Non-pigmented ciliary epithelial cell (primary cell): ENCODE measurements around the gene FAM184B.

ENCODE experiments used
- DNase-seq: peaks from one replicate; pipeline ENCODE4 v3.0.0-alpha.2; 2010; ENCODE audit warnings: low read depth

The FAM184B gene

GRCh38 chr4:17635056-17635455, 146.4 kb downstream of the FAM184B start:
- no peak for DNase-seq

GRCh38 chr4:17633600-17633999, 147.8 kb downstream of the FAM184B start:
- DNase-seq: no peak

- no peak for DNase-seq
Measured at GRCh38 chr4:17630228-17630627, 151.2 kb downstream of the FAM184B start.

DNA sequence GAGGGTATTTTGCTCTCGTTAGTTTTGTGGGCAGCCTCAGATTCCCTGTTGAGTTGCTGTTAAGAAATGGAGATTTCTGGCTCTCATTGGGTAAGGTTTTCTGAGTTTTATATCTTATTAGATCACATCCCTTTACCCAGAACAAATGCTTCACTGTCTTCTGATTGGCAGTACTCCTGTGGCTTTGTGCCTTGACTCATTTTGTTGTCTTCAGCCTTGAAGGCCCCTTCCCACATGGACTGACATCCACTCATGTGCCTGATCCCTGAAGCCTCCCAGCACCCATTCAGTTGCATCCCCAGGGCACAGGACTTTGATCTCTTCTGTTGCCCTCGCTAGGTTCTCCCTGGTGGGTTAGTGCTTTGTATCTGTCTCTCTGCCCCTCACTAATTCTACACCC, 156.6 kb downstream of the FAM184B start:
- no peak for DNase-seq

DNA sequence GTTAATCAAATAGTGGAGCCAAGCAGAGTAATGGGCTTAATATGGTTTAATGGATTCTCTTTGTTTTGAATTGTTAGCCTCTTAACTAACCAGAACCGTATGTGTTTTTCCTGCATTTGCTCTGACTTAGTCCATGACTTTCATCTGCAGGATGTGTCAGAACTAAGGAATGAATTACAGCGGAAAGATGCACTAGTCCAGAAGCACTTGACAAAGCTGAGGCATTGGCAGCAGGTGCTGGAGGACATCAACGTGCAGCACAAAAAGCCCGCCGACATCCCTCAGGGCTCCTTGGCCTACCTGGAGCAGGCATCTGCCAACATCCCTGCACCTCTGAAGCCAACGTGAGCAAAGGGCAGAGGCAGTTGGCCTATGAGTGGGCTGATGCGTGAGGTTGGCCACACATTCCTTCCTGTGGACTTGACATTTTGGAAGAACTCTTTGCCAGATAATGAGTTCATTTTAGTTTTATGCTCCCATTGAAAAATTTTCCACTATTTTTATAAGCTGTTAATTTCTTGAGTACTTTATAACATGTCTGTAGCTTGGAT, 157.9 kb downstream of the FAM184B start:
- no peak for DNase-seq

DNA sequence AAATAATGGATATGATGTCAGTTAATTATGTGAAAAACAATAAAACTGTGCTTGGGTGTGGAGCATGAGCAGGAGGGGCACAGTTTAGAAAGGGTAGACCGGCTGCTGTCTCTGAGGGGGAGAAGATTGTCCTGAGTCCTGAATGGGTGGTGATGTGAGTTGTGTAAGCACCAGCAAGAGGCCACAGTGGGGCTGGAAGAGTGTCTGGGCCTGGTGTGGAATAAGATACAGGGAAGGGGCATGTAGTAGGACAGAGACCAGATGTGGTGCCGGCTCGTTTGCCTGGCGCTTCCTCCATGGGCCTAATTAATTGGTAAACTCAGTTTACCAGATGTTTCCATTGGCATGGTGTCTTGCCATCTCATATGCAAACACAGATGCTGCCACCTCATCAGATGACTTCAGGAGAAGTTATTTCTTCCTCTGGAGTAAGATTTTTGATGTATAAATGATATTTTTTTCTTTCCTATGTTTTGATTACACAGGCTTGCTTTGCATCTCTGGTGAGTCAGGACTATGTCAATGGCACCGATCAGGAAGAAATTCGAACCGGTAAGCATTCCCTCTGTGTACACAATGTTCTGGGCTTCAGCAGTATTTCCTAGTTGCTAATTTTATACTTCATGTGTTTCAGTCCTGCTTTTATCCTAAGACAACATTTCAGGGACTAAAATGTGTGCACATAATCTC, 161.9 kb downstream of the FAM184B start:
- no peak for DNase-seq

DNA sequence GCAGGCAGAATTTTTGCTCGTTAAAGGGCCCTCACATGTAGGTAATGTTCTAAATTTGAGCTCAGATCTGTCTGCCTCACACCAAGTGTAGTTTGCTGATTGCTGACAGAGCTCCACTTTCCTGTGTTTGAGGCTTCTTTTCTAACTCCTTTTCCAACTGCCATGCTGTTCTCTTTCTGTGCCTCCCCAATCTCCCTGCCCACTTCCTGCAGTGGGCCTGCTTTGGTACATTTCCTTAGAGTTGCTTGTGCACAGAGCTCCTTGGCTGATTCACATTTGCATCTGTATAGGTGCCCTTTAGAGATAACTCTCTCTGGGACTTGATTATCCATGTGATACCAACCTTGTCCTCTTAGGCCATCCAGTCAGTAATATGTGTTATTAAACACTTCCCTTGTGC, 162.5 kb downstream of the FAM184B start:
- no peak for DNase-seq

GRCh38 chr4:17616283-17616682, 165.1 kb downstream of the FAM184B start:
- DNase-seq: no peak

DNA sequence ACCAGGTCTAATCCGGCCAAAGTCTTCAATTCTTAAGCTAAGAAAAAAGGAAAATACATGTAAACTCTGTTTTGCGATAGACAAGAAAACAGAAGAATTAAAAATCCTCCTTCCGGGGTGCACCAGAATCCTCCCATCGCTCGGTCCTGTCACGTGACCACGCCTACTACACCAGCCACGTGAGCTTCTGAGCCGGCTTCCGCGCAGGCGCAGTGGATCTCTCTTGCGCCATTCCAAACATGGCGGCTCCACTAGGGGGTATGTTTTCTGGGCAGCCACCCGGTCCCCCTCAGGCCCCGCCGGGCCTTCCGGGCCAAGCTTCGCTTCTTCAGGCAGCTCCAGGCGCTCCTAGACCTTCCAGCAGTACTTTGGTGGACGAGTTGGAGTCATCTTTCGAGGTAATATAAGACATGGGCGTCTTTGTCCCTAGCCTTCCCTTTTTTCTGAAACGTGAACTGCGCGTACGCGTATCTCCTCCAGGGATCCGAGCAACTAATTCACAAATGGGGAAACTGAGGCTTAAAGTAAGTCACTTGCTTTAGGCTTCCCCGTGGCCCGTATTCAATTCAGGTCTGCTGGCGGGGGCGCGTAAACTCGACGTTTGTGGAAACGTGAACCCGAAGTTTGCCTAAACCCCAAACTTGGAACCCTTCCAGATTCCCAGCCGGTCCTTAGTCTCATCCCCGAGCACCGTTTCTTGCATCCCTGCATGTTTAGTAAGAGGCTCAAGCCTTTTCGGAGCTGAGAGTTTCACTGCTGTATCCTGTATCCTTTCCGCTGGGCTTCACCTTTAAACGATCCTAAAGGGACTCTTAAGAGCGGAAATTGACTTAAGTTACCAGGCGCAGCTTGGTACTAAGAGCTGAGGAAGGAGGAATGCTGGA, 166.8 kb downstream of the FAM184B start, which contains the start of gene MED28:
Gene MED28, plus strand, starts transcription at position 226 of the 884 bp plus-strand sequence. Its CDS starts 14 bp downstream, at position 240.
- peak; percentile 79 for DNase-seq

- no peak for DNase-seq
Measured at GRCh38 chr4:17613761-17614415, 167.5 kb downstream of the FAM184B start.

- no peak for DNase-seq
Measured at GRCh38 chr4:17605236-17605635, 176.2 kb downstream of the FAM184B start.

DNA sequence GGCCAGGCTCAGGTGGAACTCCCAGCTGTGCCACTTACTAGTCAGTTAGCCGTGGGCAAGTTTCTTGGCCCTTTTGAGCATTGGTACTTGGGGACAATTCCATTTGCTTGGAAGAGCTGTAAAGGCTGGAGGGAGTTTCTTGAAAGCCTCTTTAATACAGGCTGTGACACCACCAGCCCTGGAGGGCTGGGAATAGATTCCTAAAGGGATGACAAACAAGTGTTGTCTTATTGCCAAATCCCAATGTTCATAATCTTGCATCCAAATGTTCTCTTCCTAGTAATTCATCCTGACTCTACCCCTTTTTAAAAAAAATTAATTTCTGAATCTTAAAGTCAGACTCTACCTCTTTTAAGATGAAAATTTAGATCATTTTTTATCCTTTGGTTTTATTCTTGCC, 181.6 kb downstream of the FAM184B start:
- no peak for DNase-seq

GRCh38 chr4:17597517-17597916, 183.9 kb downstream of the FAM184B start:
- DNase-seq: no peak

DNA sequence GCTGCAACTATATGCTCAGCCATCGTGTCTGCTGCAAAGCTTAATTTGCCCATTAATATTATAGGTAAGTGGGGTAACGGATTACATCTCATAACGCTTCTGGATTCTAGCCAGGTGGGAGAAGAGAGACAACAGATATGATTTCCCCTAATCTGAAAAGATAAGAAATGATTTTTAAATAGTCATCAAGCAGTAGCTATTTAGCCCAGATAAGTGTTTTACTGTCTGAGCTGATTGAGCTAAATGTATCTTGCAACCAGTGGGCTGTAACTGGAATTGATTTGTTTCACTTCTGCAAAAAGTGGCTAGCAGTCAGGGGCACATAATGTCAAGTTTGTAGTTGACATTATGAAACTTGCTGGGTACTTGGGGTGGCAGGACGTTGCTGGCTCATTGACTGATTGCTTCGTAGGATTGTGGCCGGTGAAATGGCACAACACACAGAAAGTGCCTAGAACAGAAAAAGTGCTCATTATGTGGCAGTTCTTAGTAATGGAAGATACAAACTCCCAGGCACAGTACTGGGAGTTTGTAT, 185.9 kb downstream of the FAM184B start:
- DNase-seq: no peak

GRCh38 chr4:17589355-17589754, 192.1 kb downstream of the FAM184B start:
- no peak for DNase-seq

DNA sequence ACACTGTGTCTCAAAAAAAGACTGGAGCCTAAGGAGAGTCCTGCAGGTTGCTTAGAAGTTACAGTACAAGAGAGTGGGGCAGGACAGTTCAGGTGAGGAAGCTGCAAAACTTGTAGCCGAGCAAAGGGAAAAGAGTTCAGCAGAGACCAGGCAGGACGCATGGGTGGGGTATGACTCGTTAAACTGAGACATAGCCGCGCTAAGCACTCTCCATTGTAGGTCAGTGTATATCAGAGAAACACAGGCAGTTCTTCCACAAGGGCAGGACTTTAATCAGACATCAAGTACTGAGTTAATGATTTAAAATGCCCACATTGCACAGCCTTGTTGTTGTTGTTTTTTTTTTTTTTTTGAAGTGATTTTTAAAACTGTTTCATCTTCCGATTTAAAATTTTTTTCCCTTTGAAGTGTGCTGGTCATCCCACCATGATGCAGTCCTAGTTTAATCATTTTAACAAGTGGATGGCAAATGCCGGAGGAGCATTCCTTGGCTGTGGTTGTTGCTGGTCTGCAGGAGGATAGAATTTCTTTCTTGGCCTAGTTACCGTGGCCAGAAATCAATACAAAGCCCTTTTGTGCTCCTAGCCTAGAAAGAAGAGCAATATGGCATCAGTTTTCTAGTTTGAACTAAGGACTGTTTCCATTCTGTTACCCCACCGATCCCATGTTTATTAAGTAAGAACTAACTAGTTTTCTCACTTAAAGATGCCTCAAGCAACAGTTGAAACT, 194.2 kb downstream of the FAM184B start:
- DNase-seq: no peak

- DNase-seq: no peak
Measured at GRCh38 chr4:17584521-17585213, 196.8 kb downstream of the FAM184B start.

DNA sequence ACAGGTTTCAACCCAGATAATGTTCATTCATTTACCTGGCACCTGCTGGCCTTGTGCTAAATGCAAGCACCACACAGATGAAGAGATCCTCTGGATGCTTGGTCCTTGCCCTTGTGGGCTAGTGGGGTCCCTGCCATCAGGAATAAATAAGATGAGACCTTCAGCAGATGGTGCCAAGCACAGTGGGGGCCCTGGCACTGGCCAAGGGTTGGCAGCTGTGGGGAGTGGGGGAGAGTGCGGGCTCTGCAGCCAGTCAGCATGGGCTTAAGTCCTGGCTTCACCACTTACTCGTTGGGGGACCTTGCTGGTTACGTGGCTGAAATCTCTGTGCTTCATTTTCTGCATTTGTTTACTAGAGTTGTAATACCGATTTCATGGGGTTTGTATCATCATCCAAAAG, 197.5 kb downstream of the FAM184B start:
- DNase-seq: no peak

DNA sequence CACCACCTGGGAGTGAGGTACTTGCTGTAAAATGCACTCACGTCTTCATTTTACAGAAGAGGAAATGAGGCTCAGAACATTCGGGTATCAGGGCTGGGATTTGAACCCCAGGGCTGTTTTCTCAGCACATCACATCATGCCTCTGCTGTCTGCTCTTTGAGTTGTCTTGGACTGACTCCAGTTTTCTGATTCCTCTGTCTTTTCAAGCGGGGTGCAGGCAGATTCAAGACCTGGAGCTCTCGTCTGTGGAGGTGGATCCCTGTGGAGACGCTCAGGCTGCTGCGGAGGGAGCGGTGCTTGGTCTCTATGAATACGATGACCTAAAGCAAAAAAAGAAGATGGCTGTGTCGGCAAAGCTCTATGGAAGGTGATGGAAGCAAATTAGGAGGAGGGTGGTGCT, 198.1 kb downstream of the FAM184B start:
- no peak for DNase-seq

DNA sequence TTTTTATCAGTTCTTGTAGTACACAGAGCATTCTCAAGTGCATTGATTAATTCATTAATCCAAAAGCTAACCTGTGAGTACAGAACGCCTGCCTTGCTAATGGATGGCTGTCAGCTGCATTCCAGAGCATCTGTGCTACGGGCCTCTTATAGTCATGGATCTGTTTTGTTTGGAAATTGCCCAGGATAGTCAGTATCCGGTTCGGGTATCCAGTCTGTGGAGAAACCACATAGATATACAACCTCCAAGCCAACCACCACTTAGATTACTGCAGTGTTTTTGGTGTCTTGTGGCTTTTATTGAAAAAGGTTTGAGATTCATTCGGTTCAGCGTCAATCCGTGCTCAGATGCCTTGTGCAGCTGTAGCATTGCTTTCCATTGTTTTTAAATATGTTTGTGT, 200.5 kb downstream of the FAM184B start:
- peak; percentile 49 for DNase-seq
